ENCODE results near the gene ZFAND3.
"Not testable (repeated sequence)": the region's sequence is repeated elsewhere in the genome, so short reads cannot be mapped to it uniquely, and the experiment has no call there.

The ZFAND3 gene

GRCh38 chr6:37952027-37952426 is 132.5 kb downstream of the ZFAND3 start:
- no peak overlapping the region for H3K27ac ChIP-seq
- no peak for DNase-seq (ENCODE audit: low spot score)
- TF ChIP-seq CTCF (IDR thresholded peaks at IDR 0.05): no peak
- no peak overlapping the region for H3K4me3 ChIP-seq

- Histone ChIP-seq H3K27ac (no peak overlapping the region), H3K4me3 (no peak overlapping the region)
- DNase-seq (ENCODE audit: low spot score): no peak
- no peak for TF ChIP-seq CTCF (IDR thresholded peaks at IDR 0.05)
These were observed 135.3 kb downstream of the ZFAND3 start for GRCh38 chr6:37954791-37955190.

GRCh38 chr6:37956711-37957275 is 137.3 kb downstream of the ZFAND3 start:
- TF ChIP-seq CTCF (IDR thresholded peaks at IDR 0.05): no peak
- no peak for DNase-seq (ENCODE audit: low spot score)
- Histone ChIP-seq H3K4me3 (no peak overlapping the region), H3K27ac (no peak overlapping the region)

- no peak for TF ChIP-seq CTCF (IDR thresholded peaks at IDR 0.05)
- DNase-seq (ENCODE audit: low spot score): no peak
- Histone ChIP-seq H3K27ac (no peak overlapping the region), H3K4me3 (no peak overlapping the region)
These were observed 139.5 kb downstream of the ZFAND3 start for GRCh38 chr6:37959061-37959460.

- Histone ChIP-seq H3K4me3 (no peak overlapping the region), H3K27ac (no peak overlapping the region)
- DNase-seq (ENCODE audit: low spot score): no peak
- TF ChIP-seq CTCF (IDR thresholded peaks at IDR 0.05): no peak
These were observed 140.8 kb downstream of the ZFAND3 start for GRCh38 chr6:37960139-37960935.

GRCh38 chr6:37962481-37963080 is 143.1 kb downstream of the ZFAND3 start:
- DNase-seq (ENCODE audit: low spot score); H3K27ac ChIP-seq; H3K4me3 ChIP-seq: not testable (repeated sequence)

GRCh38 chr6:37965964-37966676 is 146.6 kb downstream of the ZFAND3 start:
- no peak overlapping the region for H3K4me3 ChIP-seq
- no peak overlapping the region for H3K27ac ChIP-seq
- no peak for TF ChIP-seq CTCF (IDR thresholded peaks at IDR 0.05)
- no peak for DNase-seq (ENCODE audit: low spot score)
